Testis (tissue), 2 donors: ENCODE measurements around the gene PLEKHM1.
"Not testable (repeated sequence)": the region's sequence is repeated elsewhere in the genome, so short reads cannot be mapped to it uniquely, and the experiment has no call there.

Source experiments
- CTCF ChIP-seq, 3 experiments: fragments of 450-650 bp in 2 of 3; fragments of 200-600 bp in 1 of 3; sonication (generic) in 1 of 3; IDR thresholded peaks; one replicate each; pipeline ENCODE4 v1.5.1; 2016 to 2019; ENCODE audit warnings: antibody characterized with exemption in 3 of 3, mild to moderate bottlenecking in 2 of 3, moderate library complexity in 1 of 3
- POLR2A ChIP-seq: fragments of 450-650 bp; IDR thresholded peaks from one replicate; pipeline ENCODE4 v1.6.1; 2017; ENCODE audit warnings: antibody characterized with exemption, mild to moderate bottlenecking, moderate library complexity

GRCh38 chr17:45500478-45500877, 10.0 kb upstream of the PLEKHM1 start:
- not testable (repeated sequence) for TF ChIP-seq POLR2A; CTCF (IDR thresholded peaks at IDR 0.05)
